B cell (primary cell): ENCODE results near the gene NOA1. TPM values are rescaled to one million over a fixed set of nuclear protein-coding genes. Genes with fewer than 3 reads are reported as not detected.

ENCODE experiments used
- ATAC-seq: fragments of 200-7000 bp; cut with Tn5 transposase; one replicate; pipeline ENCODE4 v1.10.0; 2021; ENCODE audit warnings: low read depth, mild to moderate bottlenecking, moderate number of reproducible peaks, moderate library complexity
- CTCF ChIA-PET: fragments of 350-600 bp; sonication (Branson Sonifier 250); formaldehyde crosslinking; loops from one replicate; lab custom pipeline; 2021; ENCODE audit warnings: antibody characterized with exemption, inconsistent platforms; lab: Charles Lee
- POLR2A ChIA-PET: fragments of 350-600 bp; sonication (Branson Sonifier 250); formaldehyde crosslinking; loops from one replicate; lab custom pipeline; 2021; ENCODE audit warnings: antibody characterized with exemption; lab: Charles Lee
- DNase-seq: peaks from one replicate; pipeline ENCODE4 v3.0.0; 2013
- H2AFZ ChIP-seq: 2 replicates; pipeline ENCODE4 v1.6.1; 2012; ENCODE audit warnings: mild to moderate bottlenecking, low read depth, low read length; ENCODE audit not compliant: insufficient read depth, poor library complexity, severe bottlenecking
- H3K27ac ChIP-seq, 2 donors: 1 replicate in 1 of 2; 2 replicates in 1 of 2; pipeline ENCODE4 v1.5.1; 2012 to 2013; ENCODE audit warnings: low read length in 2 of 2, mild to moderate bottlenecking in 2 of 2, moderate library complexity in 1 of 2
- H3K27me3 ChIP-seq, 4 experiments: fragments of 200-600 bp in 1 of 4; sonication (generic) in 1 of 4; replicated peaks in 1 of 4; 1 replicate in 2 of 4; 2 replicates in 2 of 4; pipeline versions ENCODE4 v1.6.1 to v1.7.0; 2013 to 2016; ENCODE audit warnings: low read length in 3 of 4, mild to moderate bottlenecking in 2 of 4, mixed read lengths in 1 of 4, moderate library complexity in 1 of 4; ENCODE audit not compliant: insufficient read depth in 4 of 4, control insufficient read depth in 3 of 4; ENCODE audit errors: control extremely low read depth in 1 of 4
- H3K36me3 ChIP-seq, 2 experiments: replicated peaks in 1 of 2; 1 replicate in 1 of 2; 2 replicates in 1 of 2; pipeline versions ENCODE4 v1.6.1 to v1.7.1; 2013; ENCODE audit warnings: low read length in 1 of 2; ENCODE audit not compliant: insufficient read depth in 2 of 2, control insufficient read depth in 1 of 2; ENCODE audit errors: control extremely low read depth in 1 of 2, extremely low read depth in 1 of 2
- H3K4me1 ChIP-seq, 2 donors: fragments of 200-600 bp in 1 of 2; sonication (generic) in 1 of 2; 1 replicate in 1 of 2; 2 replicates in 1 of 2; pipeline versions ENCODE4 v1.5.1 to v1.6.1; 2013 to 2017; ENCODE audit warnings: low read length in 2 of 2; ENCODE audit not compliant: control insufficient read depth in 2 of 2, insufficient read depth in 2 of 2
- H3K4me2 ChIP-seq: replicated peaks from 2 replicates; pipeline ENCODE3; 2012; ENCODE audit warnings: mild to moderate bottlenecking, low read depth, low read length; ENCODE audit not compliant: poor library complexity, severe bottlenecking
- H3K4me3 ChIP-seq, 5 experiments: fragments of 200-600 bp in 1 of 5; sonication (generic) in 1 of 5; 1 replicate in 3 of 5; 2 replicates in 2 of 5; pipeline versions ENCODE4 v1.5.1 to v1.7.0; 2011 to 2016; ENCODE audit warnings: low read length in 4 of 5, mild to moderate bottlenecking in 4 of 5, low read depth in 2 of 5, control low read depth in 1 of 5, moderate library complexity in 1 of 5; ENCODE audit not compliant: insufficient read depth in 1 of 5; ENCODE audit errors: control extremely low read depth in 1 of 5, extremely low read depth in 1 of 5
- H3K79me2 ChIP-seq: fragments of 200-600 bp; sonication (generic); one replicate; pipeline ENCODE4 v1.6.0; 2016; ENCODE audit warnings: low read length; ENCODE audit not compliant: control insufficient read depth, insufficient read depth
- H3K9ac ChIP-seq: fragments of 200-600 bp; sonication (generic); 2 replicates; pipeline ENCODE4 v1.6.1; 2017; ENCODE audit warnings: mild to moderate bottlenecking, low read length, moderate library complexity
- H3K9me3 ChIP-seq, 3 donors: one replicate each; pipeline versions ENCODE4 v1.6.1 to v1.7.1; 2013; ENCODE audit warnings: low read length in 2 of 3; ENCODE audit not compliant: control insufficient read depth in 2 of 3, insufficient read depth in 1 of 3; ENCODE audit errors: control extremely low read depth in 1 of 3
- H4K20me1 ChIP-seq: 2 replicates; pipeline ENCODE4 v1.6.0; 2012; ENCODE audit warnings: mild to moderate bottlenecking, low read length; ENCODE audit not compliant: insufficient read depth, control insufficient read depth, poor library complexity, severe bottlenecking
- H3K27ac Mint-ChIP-seq: one replicate; pipeline ENCODE4 v1.8.0; 2021; ENCODE audit warnings: mixed read lengths
- H3K27me3 Mint-ChIP-seq: one replicate; pipeline ENCODE4 v1.8.0; 2021; ENCODE audit warnings: mixed read lengths
- H3K4me1 Mint-ChIP-seq: one replicate; pipeline ENCODE4 v1.8.0; 2021; ENCODE audit warnings: mixed read lengths
- H3K4me3 Mint-ChIP-seq: one replicate; pipeline ENCODE4 v1.8.0; 2021; ENCODE audit warnings: mixed read lengths
- H3K9me3 Mint-ChIP-seq: one replicate; pipeline ENCODE4 v1.8.0; 2022; ENCODE audit warnings: mixed read lengths; ENCODE audit not compliant: insufficient read depth
- EZH2 ChIP-seq: IDR thresholded peaks from 2 replicates; pipeline ENCODE4 v1.6.1; 2012; ENCODE audit warnings: borderline replicate concordance, low read depth, mild to moderate bottlenecking, moderate library complexity, low read length; ENCODE audit not compliant: insufficient read depth, poor library complexity, severe bottlenecking
- WGBS: methylation state at CpG from one replicate; pipeline ENCODE4 v1.1.5; 2013; ENCODE audit warnings: missing lambda C conversion rate; ENCODE audit not compliant: insufficient coverage; 5-methylcytosine and 5-hydroxymethylcytosine counted together
- intact Hi-C: fragments of 100-400 bp; cut with micrococcal nuclease; formaldehyde crosslinking; loops from one replicate; pipeline ENCODE4 v1.10.0; 2022
- polyA plus RNA-seq: library from polyadenylated mRNA; depleted of rRNA; stranded (reverse); fragments of >200 nt; gene quantifications from 2 replicates; pipeline ENCODE4 v1.2.3, GENCODE V29; 2012
- total RNA-seq, 2 donors: library from RNA; stranded (reverse); fragments of 120-200 nt in 1 of 2; gene quantifications; 1 replicate in 1 of 2; 2 replicates in 1 of 2; pipeline versions ENCODE4 v1.2.3 to v1.2.4, GENCODE V29; 2013 to 2022
- TF ChIP-seq, protein P1 (sequence below): fragments of 200-600 bp; IDR thresholded peaks from one replicate; pipeline ENCODE4 v1.8.0; 2022; ENCODE audit warnings: antibody characterized with exemption, mild to moderate bottlenecking

NOA1 gene
- total and polyA plus RNA-seq, 2 donors (not counting 1 experiment from before 2014, with no cell fraction given) = 17.4 to 22.7 TPM

DNA sequence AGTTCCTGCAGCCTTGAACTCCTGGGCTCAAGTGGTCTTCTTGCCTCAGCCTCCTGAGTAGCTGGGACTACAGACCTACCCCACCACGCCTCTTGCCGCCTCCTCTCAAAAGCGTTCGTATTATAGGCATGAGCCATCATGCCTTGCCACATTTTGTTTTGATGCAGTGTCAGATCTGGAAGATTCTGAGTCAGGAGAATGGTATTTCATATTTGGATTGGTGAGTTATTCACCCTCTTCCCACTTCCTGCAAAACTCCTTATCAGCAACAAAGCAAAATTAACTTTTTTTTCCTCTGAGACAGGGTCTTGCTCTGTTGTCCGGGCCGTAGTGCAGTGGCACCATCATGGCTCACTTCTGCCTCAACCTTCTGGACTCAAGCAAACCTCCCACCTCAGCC lies 40.1 kb downstream of the NOA1 start:
- no peaks in the 10 kb centered on the region for H3K4me1 Mint-ChIP-seq
- no peak overlapping the region for H3K9ac ChIP-seq
- POLR2A ChIA-PET = interaction anchor here (0.7 kb wide), 1 partner anchor 25 kb away, joined by 3 read pairs; no protein-coding TSS in a partner anchor
- ATAC-seq (no peak), DNase-seq (no peak)
- no peak overlapping the region for H3K4me2 ChIP-seq
- no peaks in the 10 kb centered on the region for H3K9me3 Mint-ChIP-seq
- H3K79me2 ChIP-seq = peaks cover 4% of the 10 kb centered on the region
- H3K27ac Mint-ChIP-seq = no peak overlapping the region
- intact Hi-C loops = no loop called here
- no peak overlapping the region for H2AFZ ChIP-seq
- no peaks in the 10 kb centered on the region for H3K4me1 ChIP-seq
- H3K9me3 ChIP-seq = no peaks in the 10 kb centered on the region
- no peak overlapping the region for H3K4me3 Mint-ChIP-seq
- H3K27me3 ChIP-seq = no peaks in the 10 kb centered on the region
- peaks cover 5 to 16% of the 10 kb centered on the region in 2 experiments for H3K36me3 ChIP-seq
- H4K20me1 ChIP-seq = no peaks in the 10 kb centered on the region
- no peaks in the 10 kb centered on the region for H3K27me3 Mint-ChIP-seq
- CTCF ChIA-PET = no interaction called here
- 97% methylated on average over 2 of the region's 6 CpGs for WGBS
- no peak overlapping the region for H3K4me3 ChIP-seq
- TF ChIP-seq EZH2 = no peak
- TF ChIP-seq, protein P1, sequence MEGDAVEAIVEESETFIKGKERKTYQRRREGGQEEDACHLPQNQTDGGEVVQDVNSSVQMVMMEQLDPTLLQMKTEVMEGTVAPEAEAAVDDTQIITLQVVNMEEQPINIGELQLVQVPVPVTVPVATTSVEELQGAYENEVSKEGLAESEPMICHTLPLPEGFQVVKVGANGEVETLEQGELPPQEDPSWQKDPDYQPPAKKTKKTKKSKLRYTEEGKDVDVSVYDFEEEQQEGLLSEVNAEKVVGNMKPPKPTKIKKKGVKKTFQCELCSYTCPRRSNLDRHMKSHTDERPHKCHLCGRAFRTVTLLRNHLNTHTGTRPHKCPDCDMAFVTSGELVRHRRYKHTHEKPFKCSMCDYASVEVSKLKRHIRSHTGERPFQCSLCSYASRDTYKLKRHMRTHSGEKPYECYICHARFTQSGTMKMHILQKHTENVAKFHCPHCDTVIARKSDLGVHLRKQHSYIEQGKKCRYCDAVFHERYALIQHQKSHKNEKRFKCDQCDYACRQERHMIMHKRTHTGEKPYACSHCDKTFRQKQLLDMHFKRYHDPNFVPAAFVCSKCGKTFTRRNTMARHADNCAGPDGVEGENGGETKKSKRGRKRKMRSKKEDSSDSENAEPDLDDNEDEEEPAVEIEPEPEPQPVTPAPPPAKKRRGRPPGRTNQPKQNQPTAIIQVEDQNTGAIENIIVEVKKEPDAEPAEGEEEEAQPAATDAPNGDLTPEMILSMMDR = no peak
- no peak overlapping the region for H3K27ac ChIP-seq

DNA sequence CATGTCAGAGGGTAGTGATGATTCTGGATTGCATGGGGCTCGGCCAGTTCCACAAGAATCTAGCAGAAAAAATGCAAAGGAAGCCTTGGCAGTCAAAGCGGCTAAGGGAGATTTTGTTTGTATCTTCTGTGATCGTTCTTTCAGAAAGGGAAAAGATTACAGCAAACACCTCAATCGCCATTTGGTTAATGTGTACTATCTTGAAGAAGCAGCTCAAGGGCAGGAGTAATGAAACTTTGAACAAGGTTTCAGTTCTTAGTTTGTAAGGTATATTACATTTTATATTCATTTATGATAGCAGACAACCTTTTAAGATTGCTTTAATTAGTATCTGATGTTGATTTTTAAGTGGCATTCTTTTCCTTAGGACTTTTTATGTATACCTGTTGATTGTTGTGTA lies 45.5 kb downstream of the NOA1 start:
- H3K36me3 ChIP-seq = peaks cover 2 to 40% of the 10 kb centered on the region in 2 experiments
- Mint-ChIP-seq H3K4me3 (no peak overlapping the region), H3K4me1 (peaks cover 2% of the 10 kb centered on the region), H3K27me3 (no peaks in the 10 kb centered on the region), H3K9me3 (no peaks in the 10 kb centered on the region), H3K27ac (no peak overlapping the region)
- peaks cover 16% of the 10 kb centered on the region for H4K20me1 ChIP-seq
- H2AFZ ChIP-seq = no peak overlapping the region
- ATAC-seq (no peak), DNase-seq (no peak)
- intact Hi-C loops = no loop called here
- no peaks in the 10 kb centered on the region for H3K9me3 ChIP-seq
- no peaks in the 10 kb centered on the region for H3K4me1 ChIP-seq
- POLR2A ChIA-PET = no interaction called here
- no peak for TF ChIP-seq EZH2
- TF ChIP-seq, protein P1 = no peak
- H3K4me3 ChIP-seq = no peak overlapping the region
- H3K27ac ChIP-seq = no peak overlapping the region
- H3K9ac ChIP-seq = no peak overlapping the region
- H3K4me2 ChIP-seq = no peak overlapping the region
- 89% methylated on average over 1 of the region's 4 CpGs for WGBS
- CTCF ChIA-PET = no interaction called here
- H3K79me2 ChIP-seq = peaks cover 42% of the 10 kb centered on the region
- H3K27me3 ChIP-seq = no peaks in the 10 kb centered on the region
